ENCODE measurements around the gene PAPPA. TPM values are rescaled to one million over a fixed set of nuclear protein-coding genes. Genes with fewer than 3 reads are reported as not detected.
A peak's percentile ranks its signal among the peaks of the same experiment; 100 is the strongest.

The PAPPA gene
- total RNA-seq, 6 experiments from 2014 or later, result 0.07 to 0.50 (median 0.32) TPM

DNA sequence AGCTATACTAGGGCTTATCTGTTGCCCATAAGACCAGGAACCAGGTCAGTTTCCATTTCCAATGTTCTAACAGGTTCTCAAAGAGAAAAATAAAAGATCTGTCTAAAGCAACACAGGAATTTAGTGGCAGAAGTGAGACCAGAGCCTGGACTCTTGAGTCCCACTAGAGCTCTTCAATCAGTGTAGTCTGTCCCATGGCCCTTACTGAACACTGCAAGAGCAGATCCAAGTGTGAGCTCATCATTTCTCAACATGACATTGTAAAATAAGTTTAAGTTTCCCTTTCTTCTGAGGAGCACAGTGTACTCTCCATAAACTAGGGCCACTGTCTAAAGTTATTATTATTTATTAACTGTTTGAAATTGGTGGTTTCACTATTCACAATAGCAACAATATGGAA is 8.6 kb upstream of the PAPPA start:
- intact Hi-C loops (cut with DNase I), result no loop called here
- TF ChIP-seq, protein P1, sequence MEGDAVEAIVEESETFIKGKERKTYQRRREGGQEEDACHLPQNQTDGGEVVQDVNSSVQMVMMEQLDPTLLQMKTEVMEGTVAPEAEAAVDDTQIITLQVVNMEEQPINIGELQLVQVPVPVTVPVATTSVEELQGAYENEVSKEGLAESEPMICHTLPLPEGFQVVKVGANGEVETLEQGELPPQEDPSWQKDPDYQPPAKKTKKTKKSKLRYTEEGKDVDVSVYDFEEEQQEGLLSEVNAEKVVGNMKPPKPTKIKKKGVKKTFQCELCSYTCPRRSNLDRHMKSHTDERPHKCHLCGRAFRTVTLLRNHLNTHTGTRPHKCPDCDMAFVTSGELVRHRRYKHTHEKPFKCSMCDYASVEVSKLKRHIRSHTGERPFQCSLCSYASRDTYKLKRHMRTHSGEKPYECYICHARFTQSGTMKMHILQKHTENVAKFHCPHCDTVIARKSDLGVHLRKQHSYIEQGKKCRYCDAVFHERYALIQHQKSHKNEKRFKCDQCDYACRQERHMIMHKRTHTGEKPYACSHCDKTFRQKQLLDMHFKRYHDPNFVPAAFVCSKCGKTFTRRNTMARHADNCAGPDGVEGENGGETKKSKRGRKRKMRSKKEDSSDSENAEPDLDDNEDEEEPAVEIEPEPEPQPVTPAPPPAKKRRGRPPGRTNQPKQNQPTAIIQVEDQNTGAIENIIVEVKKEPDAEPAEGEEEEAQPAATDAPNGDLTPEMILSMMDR (IDR thresholded peaks at IDR 0.05), result no peak
- TF ChIP-seq POLR2A (IDR thresholded peaks at IDR 0.05), result no peak
- H3K9me3 ChIP-seq, result no peaks in the 10 kb centered on the region
- no peaks in the 10 kb centered on the region for H3K4me1 ChIP-seq
- no peaks in the 10 kb centered on the region for H3K36me3 ChIP-seq
- ATAC-seq (no peak), DNase-seq (no peak)
- H3K27ac ChIP-seq, result no peak overlapping the region
- H3K4me3 ChIP-seq, result no peak overlapping the region
- peaks cover 0 to 4% of the 10 kb centered on the region in 2 donors for H3K27me3 ChIP-seq

DNA sequence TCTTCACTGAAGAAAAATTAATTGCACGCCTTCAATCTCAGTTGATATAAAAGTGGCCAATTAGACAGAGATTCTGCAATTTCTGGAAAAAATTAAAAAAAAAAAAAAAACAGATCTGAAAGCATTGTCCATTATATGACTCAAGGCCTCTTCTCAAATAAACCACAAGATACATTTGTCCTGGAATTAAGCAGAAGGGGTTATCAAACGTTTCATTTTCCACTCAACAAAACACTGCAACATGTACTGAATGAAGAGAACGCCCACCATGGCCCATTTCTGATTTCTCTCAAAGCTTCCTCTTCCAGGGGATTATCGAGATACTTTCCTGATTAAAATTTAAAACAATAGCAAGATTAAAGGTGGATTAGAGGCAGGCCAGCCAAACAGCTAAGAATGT is 5.8 kb upstream of the PAPPA start:
- ATAC-seq (no peak), DNase-seq (no peak)
- TF ChIP-seq, protein P1 (IDR thresholded peaks at IDR 0.05), result no peak
- no peak for TF ChIP-seq POLR2A (IDR thresholded peaks at IDR 0.05)
- Histone ChIP-seq H3K4me3 (no peak overlapping the region), H3K27me3 (peaks cover 0 to 15% of the 10 kb centered on the region in 2 donors), H3K36me3 (no peaks in the 10 kb centered on the region), H3K9me3 (no peaks in the 10 kb centered on the region), H3K27ac (no peak overlapping the region), H3K4me1 (no peaks in the 10 kb centered on the region)
- 51% methylated on average over 4 of the region's 4 CpGs for WGBS (ENCODE audit: insufficient coverage, low coverage, low lambda C conversion rate, missing lambda C conversion rate)
- intact Hi-C loops (cut with DNase I), result no loop called here

DNA sequence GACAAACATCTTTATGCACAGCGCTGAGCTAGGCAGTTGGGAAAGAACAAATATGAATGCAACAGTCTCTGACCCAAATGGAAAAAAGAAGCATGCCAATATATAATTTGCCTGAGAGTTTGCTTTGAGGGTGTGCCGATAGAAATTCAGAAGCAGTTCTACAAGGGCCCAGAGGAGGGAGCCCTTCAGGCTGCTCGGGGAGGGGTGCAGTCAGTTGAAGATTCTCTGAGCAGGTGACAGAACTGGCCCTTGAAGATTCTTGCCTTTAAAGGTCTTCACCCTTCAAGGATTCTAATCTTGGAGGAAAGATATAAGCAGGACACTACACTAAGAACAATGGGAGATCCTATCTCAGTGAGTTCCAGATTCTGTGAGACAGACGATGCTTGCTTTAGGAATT is 3.7 kb upstream of the PAPPA start:
- no peak for TF ChIP-seq POLR2A (IDR thresholded peaks at IDR 0.05)
- TF ChIP-seq, protein P1 (IDR thresholded peaks at IDR 0.05), result peak; percentile 50 to 69 (median 58)
- H3K4me1 ChIP-seq, result peaks cover 0 to 4% (median 0%) of the 10 kb centered on the region in 4 donors
- WGBS (ENCODE audit: insufficient coverage, low coverage, low lambda C conversion rate, missing lambda C conversion rate), result 7% methylated on average over 4 of the region's 4 CpGs

DNA sequence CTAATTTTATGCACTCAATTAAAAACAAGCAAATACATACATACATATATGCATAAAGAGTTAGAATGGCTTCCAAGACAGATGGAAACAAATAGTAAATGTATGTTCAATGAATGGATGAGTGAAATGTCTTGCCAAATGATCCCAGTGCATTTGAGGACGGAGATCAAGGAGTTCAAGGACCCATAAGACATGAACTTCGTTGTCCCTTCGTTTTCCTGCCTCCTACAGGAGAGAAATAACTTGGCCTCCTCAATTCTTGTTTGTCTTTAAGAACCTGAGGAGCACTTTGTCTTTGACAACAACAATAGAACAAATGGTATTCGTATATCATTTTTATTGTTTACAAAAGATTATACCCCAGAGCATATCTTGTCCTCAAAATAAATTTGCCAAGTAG is 2.4 kb upstream of the PAPPA start:
- Histone ChIP-seq H3K9me3 (no peaks in the 10 kb centered on the region), H3K4me1 (peaks cover 0 to 4% (median 0%) of the 10 kb centered on the region in 4 donors), H3K4me3 (no peak overlapping the region), H3K36me3 (no peaks in the 10 kb centered on the region), H3K27ac (no peak overlapping the region), H3K27me3 (peaks cover 0 to 25% of the 10 kb centered on the region in 2 donors)
- WGBS (ENCODE audit: insufficient coverage, low coverage, low lambda C conversion rate, missing lambda C conversion rate), result 14% methylated on average over 4 of the region's 4 CpGs
- ATAC-seq (no peak), DNase-seq (no peak)
- intact Hi-C loops (cut with DNase I), result no loop called here
- TF ChIP-seq, protein P1 (IDR thresholded peaks at IDR 0.05), result no peak
- TF ChIP-seq POLR2A (IDR thresholded peaks at IDR 0.05), result no peak

More for the DNA sequence above, 3.7 kb upstream of the PAPPA start:
- H3K4me3 ChIP-seq, result no peak overlapping the region
- no peaks in the 10 kb centered on the region for H3K36me3 ChIP-seq
- intact Hi-C loops (cut with DNase I), result no loop called here
- H3K27ac ChIP-seq, result no peak overlapping the region
- no peaks in the 10 kb centered on the region for H3K9me3 ChIP-seq
- peaks cover 0 to 23% of the 10 kb centered on the region in 2 donors for H3K27me3 ChIP-seq
- DNase-seq (no peak), ATAC-seq (peak; percentile 77 to 86 (median 78))

DNA sequence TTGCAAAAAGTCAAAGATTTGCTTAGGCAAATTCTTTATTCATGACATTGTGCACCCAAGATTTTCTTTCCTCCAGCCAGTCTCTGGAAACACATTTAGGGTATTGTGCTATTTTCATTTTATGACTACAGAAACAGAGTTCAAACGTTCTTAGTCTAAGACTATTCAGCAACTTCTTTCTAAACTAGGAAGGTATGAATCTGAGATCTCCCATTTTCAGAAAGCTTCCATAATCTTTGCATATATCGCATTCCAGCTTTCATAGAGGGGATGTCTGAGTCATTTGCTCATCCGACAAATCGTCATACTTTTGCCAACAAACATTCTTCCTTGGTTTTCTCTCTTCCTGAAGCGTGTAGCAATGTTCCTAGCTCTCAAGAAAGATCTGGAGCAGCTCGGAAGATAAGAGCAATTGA is 1.6 kb upstream of the PAPPA start:
- ATAC-seq (no peak), DNase-seq (no peak)
- TF ChIP-seq POLR2A (IDR thresholded peaks at IDR 0.05), result no peak
- TF ChIP-seq, protein P1 (IDR thresholded peaks at IDR 0.05), result no peak
- intact Hi-C loops (cut with DNase I), result no loop called here
- no peak overlapping the region for H3K4me3 ChIP-seq
- peaks cover 0 to 7% (median 0%) of the 10 kb centered on the region in 4 donors for H3K4me1 ChIP-seq
- no peaks in the 10 kb centered on the region for H3K9me3 ChIP-seq
- H3K27ac ChIP-seq, result no peak overlapping the region
- H3K27me3 ChIP-seq, result peaks cover 0 to 25% of the 10 kb centered on the region in 2 donors
- H3K36me3 ChIP-seq, result no peaks in the 10 kb centered on the region
- 29% methylated on average over 6 of the region's 6 CpGs for WGBS (ENCODE audit: insufficient coverage, low coverage, low lambda C conversion rate, missing lambda C conversion rate)
